HG02642 (cell line): Measurements from ENCODE around the gene CDC73.
A peak's percentile ranks its signal among the peaks of the same experiment; 100 is the strongest.

Source experiments
- ATAC-seq: cut with Tn5 transposase; IDR thresholded peaks from one replicate; pipeline ENCODE4 v1.9.1; 2021; ENCODE audit warnings: mild to moderate bottlenecking; ENCODE audit not compliant: unreplicated experiment, poor library complexity

CDC73 gene

GRCh38 chr1:193121616-193122593 is at the start of gene CDC73:
TSS of gene CDC73 (plus strand) at chr1:193122031. CDS start at chr1:193122201, 170 bp downstream.
- ATAC-seq: peak; percentile 95

- ATAC-seq: no peak
Measured at GRCh38 chr1:193077991-193078390, 43.8 kb upstream of the CDC73 start.

GRCh38 chr1:193079187-193079586 is 42.6 kb upstream of the CDC73 start:
- no peak for ATAC-seq

GRCh38 chr1:193083365-193084088 is 38.3 kb upstream of the CDC73 start:
- ATAC-seq: peak; percentile 97

GRCh38 chr1:193085263-193085662 is 36.6 kb upstream of the CDC73 start:
- no peak for ATAC-seq

GRCh38 chr1:193086342-193086741 is 35.5 kb upstream of the CDC73 start:
- no peak for ATAC-seq

GRCh38 chr1:193087893-193088292 is 33.9 kb upstream of the CDC73 start:
- no peak for ATAC-seq

GRCh38 chr1:193090865-193091264 is 31.0 kb upstream of the CDC73 start:
- no peak for ATAC-seq

- no peak for ATAC-seq
Measured at GRCh38 chr1:193094112-193094511, 27.7 kb upstream of the CDC73 start.

GRCh38 chr1:193102662-193103061 is 19.2 kb upstream of the CDC73 start:
- ATAC-seq: no peak

- ATAC-seq: no peak
Measured at GRCh38 chr1:193103759-193104501, 17.9 kb upstream of the CDC73 start.

- peak; percentile 38 for ATAC-seq
Measured at GRCh38 chr1:193104502-193104906, 17.3 kb upstream of the CDC73 start.

GRCh38 chr1:193104907-193105820 is 16.7 kb upstream of the CDC73 start, which contains the start of gene GLRX2:
TSS of gene GLRX2 (minus strand) at chr1:193105414. CDS start at chr1:193105382, 32 bp downstream.
- ATAC-seq: peak; percentile 94

- ATAC-seq: no peak
Measured at GRCh38 chr1:193105821-193106177, 16.0 kb upstream of the CDC73 start.

- no peak for ATAC-seq
Measured at GRCh38 chr1:193108471-193108870, 13.4 kb upstream of the CDC73 start.

- no peak for ATAC-seq
Measured at GRCh38 chr1:193109619-193110018, 12.2 kb upstream of the CDC73 start.

- no peak for ATAC-seq
Measured at GRCh38 chr1:193110246-193110645, 11.6 kb upstream of the CDC73 start.

- no peak for ATAC-seq
Measured at GRCh38 chr1:193110864-193111263, 11.0 kb upstream of the CDC73 start.

GRCh38 chr1:193111641-193112090 is 10.2 kb upstream of the CDC73 start:
- no peak for ATAC-seq
